ENCODE results near the gene PIP5K1B. TPM values are rescaled to one million over a fixed set of nuclear protein-coding genes. Genes with fewer than 3 reads are reported as not detected.

The PIP5K1B gene
- total and polyA plus RNA-seq, 12 donors: 2.1 to 24.0 (median 9.7) TPM

GRCh38 chr9:68768619-68769018, 63.6 kb downstream of the PIP5K1B start:
- DNase-seq: no peak
- Histone ChIP-seq H3K27ac (no peak overlapping the region), H3K36me3 (replicated peaks in 1 of 2) (no peaks in the 10 kb centered on the region), H3K9me3 (replicated peaks in 1 of 3) (no peaks in the 10 kb centered on the region), H3K4me3 (no peak overlapping the region), H3K27me3 (no peaks in the 10 kb centered on the region), H3K4me1 (replicated peaks in 1 of 2) (no peaks in the 10 kb centered on the region)
- intact Hi-C loops (cut with DNase I): no loop called here
- 88 to 95% (median 90%) methylated on average over 3 of the region's 3 CpGs for WGBS, 4 donors
- TF ChIP-seq CTCF (IDR thresholded peaks at IDR 0.05): no peak
- no peak for TF ChIP-seq POLR2A (IDR thresholded peaks at IDR 0.05)

- intact Hi-C loops (cut with DNase I): no loop called here
- Histone ChIP-seq H3K4me3 (no peak overlapping the region), H3K27me3 (no peaks in the 10 kb centered on the region), H3K9me3 (replicated peaks in 1 of 3) (no peaks in the 10 kb centered on the region), H3K4me1 (replicated peaks in 1 of 2) (no peaks in the 10 kb centered on the region), H3K27ac (no peak overlapping the region), H3K36me3 (replicated peaks in 1 of 2) (no peaks in the 10 kb centered on the region)
- WGBS, 4 donors: 91 to 96% (median 95%) methylated on average over 5 of the region's 5 CpGs
- TF ChIP-seq POLR2A (IDR thresholded peaks at IDR 0.05) (no peak), CTCF (IDR thresholded peaks at IDR 0.05) (no peak)
- DNase-seq: no peak
These were observed 64.8 kb downstream of the PIP5K1B start for GRCh38 chr9:68769852-68770251.

- Histone ChIP-seq H3K27me3 (no peaks in the 10 kb centered on the region), H3K9me3 (replicated peaks in 1 of 3) (no peaks in the 10 kb centered on the region), H3K4me1 (replicated peaks in 1 of 2) (peaks cover 0 to 5% of the 10 kb centered on the region in 2 donors), H3K4me3 (no peak overlapping the region), H3K27ac (no peak overlapping the region), H3K36me3 (replicated peaks in 1 of 2) (no peaks in the 10 kb centered on the region)
- intact Hi-C loops (cut with DNase I): no loop called here
- no peak for DNase-seq
- 62 to 88% (median 75%) methylated on average over 1 of the region's 1 CpG for WGBS, 4 donors
- TF ChIP-seq CTCF (IDR thresholded peaks at IDR 0.05) (no peak), POLR2A (IDR thresholded peaks at IDR 0.05) (no peak)
These were observed 66.3 kb downstream of the PIP5K1B start for GRCh38 chr9:68771376-68771775.

- H3K27me3 ChIP-seq: no peaks in the 10 kb centered on the region
- peak overlapping the region in 1 of 5 donors; percentile 42 for H3K27ac ChIP-seq
- WGBS, 4 donors: 61 to 72% (median 67%) methylated on average over 5 of the region's 5 CpGs
- peaks cover 13 to 29% of the 10 kb centered on the region in 2 donors for H3K4me1 ChIP-seq (replicated peaks in 1 of 2)
- peak in 6 of 7 donors; percentile 46 to 76 (median 56) for DNase-seq
- H3K4me3 ChIP-seq: no peak overlapping the region
- no peaks in the 10 kb centered on the region for H3K36me3 ChIP-seq (replicated peaks in 1 of 2)
- intact Hi-C loops (cut with DNase I): no loop called here
- H3K9me3 ChIP-seq (replicated peaks in 1 of 3): no peaks in the 10 kb centered on the region
- TF ChIP-seq POLR2A (IDR thresholded peaks at IDR 0.05): no peak
- TF ChIP-seq CTCF (IDR thresholded peaks at IDR 0.05): no peak
These were observed 70.1 kb downstream of the PIP5K1B start for GRCh38 chr9:68775003-68775730.
